Measurements from ENCODE around the gene GOLGA8S. TPM values are rescaled to one million over a fixed set of nuclear protein-coding genes. Genes with fewer than 3 reads are reported as not detected.
A peak's percentile ranks its signal among the peaks of the same experiment; 100 is the strongest.
"Not testable (repeated sequence)": the region's sequence is repeated elsewhere in the genome, so short reads cannot be mapped to it uniquely, and the experiment has no call there.

Gene GOLGA8S
- total RNA-seq (2014; rRNA removed; shearing (Covaris generic)) = 0.05 TPM in 1 of 2 replicates, not detected in the other

GRCh38 chr15:23354448-23354847 is at the start of gene GOLGA8S:
GOLGA8S (plus strand) TSS chr15:23354748; CDS start chr15:23354810, 62 bp downstream.
- not testable (repeated sequence) for H3K4me1 ChIP-seq (replicated peaks); H3K9me3 ChIP-seq (replicated peaks); H3K27ac ChIP-seq; H3K36me3 ChIP-seq; DNase-seq (ENCODE audit: low read depth in 1 of 2, low spot score in 2 of 2); H3K27me3 ChIP-seq (replicated peaks); H3K4me3 ChIP-seq

GRCh38 chr15:23304805-23305204 is 49.7 kb upstream of the GOLGA8S start:
- not testable (repeated sequence) for H3K27ac ChIP-seq; DNase-seq (ENCODE audit: low read depth in 1 of 2, low spot score in 2 of 2)
- H3K4me3 ChIP-seq = peak overlapping the region; percentile 40

GRCh38 chr15:23305921-23306320 is 48.6 kb upstream of the GOLGA8S start:
- H3K36me3 ChIP-seq = peaks cover 13% of the 10 kb centered on the region
- H3K27ac ChIP-seq; DNase-seq (ENCODE audit: low read depth in 1 of 2, low spot score in 2 of 2); H3K27me3 ChIP-seq (replicated peaks); H3K4me3 ChIP-seq; H3K4me1 ChIP-seq (replicated peaks); H3K9me3 ChIP-seq (replicated peaks): not testable (repeated sequence)

More at GRCh38 chr15:23304805-23305204, 49.7 kb upstream of the GOLGA8S start:
- H3K9me3 ChIP-seq (replicated peaks); H3K27me3 ChIP-seq (replicated peaks); H3K4me1 ChIP-seq (replicated peaks): not testable (repeated sequence)
- H3K36me3 ChIP-seq = peaks cover 13% of the 10 kb centered on the region

GRCh38 chr15:23311233-23311632 is 43.3 kb upstream of the GOLGA8S start:
- H3K4me3 ChIP-seq; H3K4me1 ChIP-seq (replicated peaks); H3K27ac ChIP-seq; H3K9me3 ChIP-seq (replicated peaks); H3K27me3 ChIP-seq (replicated peaks); DNase-seq (ENCODE audit: low read depth in 1 of 2, low spot score in 2 of 2): not testable (repeated sequence)
- peaks cover 11% of the 10 kb centered on the region for H3K36me3 ChIP-seq

- not testable (repeated sequence) for H3K27ac ChIP-seq; H3K36me3 ChIP-seq; H3K4me1 ChIP-seq (replicated peaks); H3K4me3 ChIP-seq; H3K9me3 ChIP-seq (replicated peaks); DNase-seq (ENCODE audit: low read depth in 1 of 2, low spot score in 2 of 2); H3K27me3 ChIP-seq (replicated peaks)
These were observed 20.5 kb upstream of the GOLGA8S start, which contains the start of gene GOLGA6L26 for GRCh38 chr15:23334096-23334495. GOLGA6L26 (minus strand) TSS chr15:23334196; CDS start chr15:23334135, 61 bp downstream.

GRCh38 chr15:23362622-23363021 is 8.1 kb downstream of the GOLGA8S start:
- not testable (repeated sequence) for DNase-seq (ENCODE audit: low read depth in 1 of 2, low spot score in 2 of 2); H3K27me3 ChIP-seq (replicated peaks); H3K9me3 ChIP-seq (replicated peaks); H3K4me3 ChIP-seq; H3K4me1 ChIP-seq (replicated peaks); H3K36me3 ChIP-seq; H3K27ac ChIP-seq

- not testable (repeated sequence) for H3K9me3 ChIP-seq (replicated peaks); H3K4me3 ChIP-seq; H3K27ac ChIP-seq; DNase-seq (ENCODE audit: low read depth in 1 of 2, low spot score in 2 of 2); H3K27me3 ChIP-seq (replicated peaks); H3K4me1 ChIP-seq (replicated peaks); H3K36me3 ChIP-seq
These were observed 9.7 kb downstream of the GOLGA8S start for GRCh38 chr15:23364261-23364660.

- H3K36me3 ChIP-seq = no peaks in the 10 kb centered on the region
- no peak for DNase-seq (ENCODE audit: low read depth in 1 of 2, low spot score in 2 of 2)
- H3K27me3 ChIP-seq (replicated peaks) = no peaks in the 10 kb centered on the region
- no peak overlapping the region for H3K27ac ChIP-seq
- H3K4me3 ChIP-seq = no peak overlapping the region
- H3K9me3 ChIP-seq (replicated peaks) = no peaks in the 10 kb centered on the region
- no peaks in the 10 kb centered on the region for H3K4me1 ChIP-seq (replicated peaks)
These were observed 16.0 kb downstream of the GOLGA8S start for GRCh38 chr15:23370578-23370977.

GRCh38 chr15:23371134-23371533 is 16.6 kb downstream of the GOLGA8S start:
- not testable (repeated sequence) for DNase-seq (ENCODE audit: low read depth in 1 of 2, low spot score in 2 of 2); H3K4me3 ChIP-seq

GRCh38 chr15:23371868-23372267 is 17.3 kb downstream of the GOLGA8S start:
- H3K36me3 ChIP-seq; H3K27me3 ChIP-seq (replicated peaks); H3K27ac ChIP-seq; H3K9me3 ChIP-seq (replicated peaks); H3K4me1 ChIP-seq (replicated peaks); H3K4me3 ChIP-seq; DNase-seq (ENCODE audit: low read depth in 1 of 2, low spot score in 2 of 2): not testable (repeated sequence)

More at GRCh38 chr15:23371134-23371533, 16.6 kb downstream of the GOLGA8S start:
- not testable (repeated sequence) for H3K36me3 ChIP-seq; H3K27me3 ChIP-seq (replicated peaks); H3K9me3 ChIP-seq (replicated peaks); H3K4me1 ChIP-seq (replicated peaks); H3K27ac ChIP-seq

- peak; percentile 26 to 57 for DNase-seq (ENCODE audit: low read depth in 1 of 2, low spot score in 2 of 2)
- no peaks in the 10 kb centered on the region for H3K4me1 ChIP-seq (replicated peaks)
- H3K27ac ChIP-seq = no peak overlapping the region
- no peak overlapping the region for H3K4me3 ChIP-seq
- no peaks in the 10 kb centered on the region for H3K36me3 ChIP-seq
- no peaks in the 10 kb centered on the region for H3K9me3 ChIP-seq (replicated peaks)
- H3K27me3 ChIP-seq (replicated peaks) = no peaks in the 10 kb centered on the region
These were observed 17.7 kb downstream of the GOLGA8S start for GRCh38 chr15:23372284-23372683.

GRCh38 chr15:23372891-23373600 is 18.5 kb downstream of the GOLGA8S start:
- not testable (repeated sequence) for H3K9me3 ChIP-seq (replicated peaks); H3K4me3 ChIP-seq; H3K4me1 ChIP-seq (replicated peaks); DNase-seq (ENCODE audit: low read depth in 1 of 2, low spot score in 2 of 2); H3K36me3 ChIP-seq; H3K27me3 ChIP-seq (replicated peaks); H3K27ac ChIP-seq

- H3K4me1 ChIP-seq (replicated peaks); H3K36me3 ChIP-seq; H3K27ac ChIP-seq; H3K4me3 ChIP-seq; DNase-seq (ENCODE audit: low read depth in 1 of 2, low spot score in 2 of 2); H3K9me3 ChIP-seq (replicated peaks); H3K27me3 ChIP-seq (replicated peaks): not testable (repeated sequence)
These were observed 19.7 kb downstream of the GOLGA8S start for GRCh38 chr15:23374226-23374625.

GRCh38 chr15:23378946-23379345 is 24.4 kb downstream of the GOLGA8S start:
- H3K27me3 ChIP-seq (replicated peaks); DNase-seq (ENCODE audit: low read depth in 1 of 2, low spot score in 2 of 2); H3K27ac ChIP-seq; H3K4me3 ChIP-seq; H3K9me3 ChIP-seq (replicated peaks); H3K36me3 ChIP-seq; H3K4me1 ChIP-seq (replicated peaks): not testable (repeated sequence)

- not testable (repeated sequence) for DNase-seq (ENCODE audit: low read depth in 1 of 2, low spot score in 2 of 2); H3K27me3 ChIP-seq (replicated peaks); H3K9me3 ChIP-seq (replicated peaks); H3K36me3 ChIP-seq; H3K4me1 ChIP-seq (replicated peaks); H3K27ac ChIP-seq; H3K4me3 ChIP-seq
These were observed 26.2 kb downstream of the GOLGA8S start for GRCh38 chr15:23380700-23381099.
